Stimulated activated CD4-positive, alpha-beta T cell treated with anti-CD3 and anti-CD28 coated beads, Interleukin-15, amount 100 ng/mL, for 48 hours (primary cell): ENCODE results near the gene OR10AD1.
"Not testable (repeated sequence)": the region's sequence is repeated elsewhere in the genome, so short reads cannot be mapped to it uniquely, and the experiment has no call there.

Experiments used
- DNase-seq, 2 donors: peaks; one replicate each; pipeline ENCODE4 v3.0.0-alpha.2; 2020; ENCODE audit warnings: low read depth in 2 of 2

Gene OR10AD1, protein sequence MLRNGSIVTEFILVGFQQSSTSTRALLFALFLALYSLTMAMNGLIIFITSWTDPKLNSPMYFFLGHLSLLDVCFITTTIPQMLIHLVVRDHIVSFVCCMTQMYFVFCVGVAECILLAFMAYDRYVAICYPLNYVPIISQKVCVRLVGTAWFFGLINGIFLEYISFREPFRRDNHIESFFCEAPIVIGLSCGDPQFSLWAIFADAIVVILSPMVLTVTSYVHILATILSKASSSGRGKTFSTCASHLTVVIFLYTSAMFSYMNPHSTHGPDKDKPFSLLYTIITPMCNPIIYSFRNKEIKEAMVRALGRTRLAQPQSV

DNA sequence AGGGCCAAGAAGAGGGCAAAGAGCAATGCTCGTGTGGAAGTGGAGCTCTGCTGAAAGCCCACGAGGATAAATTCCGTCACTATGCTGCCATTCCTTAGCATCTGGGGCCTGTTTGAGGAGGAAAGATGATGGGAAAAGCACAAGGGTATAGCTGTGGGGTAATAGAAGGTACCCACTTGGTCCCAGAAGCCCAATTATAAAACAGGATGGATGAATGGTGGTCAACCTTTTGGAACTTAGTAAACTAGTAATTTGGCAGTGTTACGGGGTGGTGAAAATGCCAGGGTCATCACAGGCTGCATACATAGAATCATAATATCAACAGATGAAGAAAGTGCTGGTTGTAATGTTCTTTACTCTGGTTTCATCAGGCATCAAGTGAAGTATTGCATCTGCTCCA is at the start of gene OR10AD1:
TSS of gene OR10AD1 (minus strand) at position 101 of the 400 bp plus-strand sequence. CDS start at position 101, 0 bp downstream.
- DNase-seq: no peak

DNA sequence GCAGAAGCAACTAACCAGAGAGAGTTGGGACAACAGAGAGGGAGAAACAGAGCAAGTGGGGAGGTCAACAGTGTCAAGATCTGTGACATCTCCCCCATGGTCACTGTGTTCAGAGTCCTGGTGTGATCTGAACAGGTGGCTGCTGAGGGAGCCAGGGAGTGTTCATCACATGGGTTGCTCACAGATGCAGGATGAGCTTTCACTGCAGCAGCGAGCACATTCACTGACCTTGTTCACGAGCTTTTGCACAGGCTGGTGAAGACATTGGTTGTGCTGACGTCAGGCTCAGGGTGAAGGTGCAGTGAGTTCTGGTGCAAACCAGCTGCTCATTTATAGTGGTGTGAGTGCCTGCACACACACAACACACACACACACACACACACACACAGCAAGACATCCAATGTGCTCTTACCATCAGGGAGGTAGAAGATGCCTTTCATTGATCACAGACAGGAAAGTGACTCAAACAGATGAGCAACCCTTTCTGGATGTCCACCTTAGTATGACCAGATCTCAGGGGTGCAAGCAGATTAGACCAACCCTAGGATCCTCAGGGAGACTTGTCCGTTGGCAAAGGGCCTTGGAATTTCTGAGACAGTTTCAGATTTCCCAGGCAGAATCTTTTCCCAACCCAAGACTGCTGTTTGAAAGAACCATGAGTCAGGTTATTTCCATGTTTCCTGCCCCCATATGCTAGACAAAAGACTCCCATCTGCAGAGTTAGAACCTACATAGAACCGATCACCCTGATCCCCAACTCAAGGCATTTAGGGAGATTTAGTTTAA is 44.3 kb upstream of the OR10AD1 start:
- no peak for DNase-seq

DNA sequence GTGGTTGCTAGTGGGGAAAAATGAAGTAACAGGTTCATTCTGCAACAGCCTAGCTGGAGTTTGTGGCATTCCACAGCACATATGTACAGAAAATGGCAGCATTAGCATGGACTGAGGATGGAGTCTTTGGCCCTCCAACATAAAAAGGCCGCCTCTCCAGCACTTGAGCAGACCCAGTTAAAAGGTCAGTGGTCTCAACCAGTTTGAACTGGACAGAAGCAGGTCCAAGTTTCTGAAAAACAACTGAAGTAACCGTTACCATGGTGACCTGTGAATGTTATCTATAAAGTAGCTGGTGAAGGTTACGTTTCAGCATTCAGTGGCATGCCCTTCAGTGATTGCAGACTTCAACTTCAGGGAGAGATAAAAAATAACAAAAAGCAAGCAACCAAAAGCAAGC is 34.1 kb upstream of the OR10AD1 start:
- no peak for DNase-seq

DNA sequence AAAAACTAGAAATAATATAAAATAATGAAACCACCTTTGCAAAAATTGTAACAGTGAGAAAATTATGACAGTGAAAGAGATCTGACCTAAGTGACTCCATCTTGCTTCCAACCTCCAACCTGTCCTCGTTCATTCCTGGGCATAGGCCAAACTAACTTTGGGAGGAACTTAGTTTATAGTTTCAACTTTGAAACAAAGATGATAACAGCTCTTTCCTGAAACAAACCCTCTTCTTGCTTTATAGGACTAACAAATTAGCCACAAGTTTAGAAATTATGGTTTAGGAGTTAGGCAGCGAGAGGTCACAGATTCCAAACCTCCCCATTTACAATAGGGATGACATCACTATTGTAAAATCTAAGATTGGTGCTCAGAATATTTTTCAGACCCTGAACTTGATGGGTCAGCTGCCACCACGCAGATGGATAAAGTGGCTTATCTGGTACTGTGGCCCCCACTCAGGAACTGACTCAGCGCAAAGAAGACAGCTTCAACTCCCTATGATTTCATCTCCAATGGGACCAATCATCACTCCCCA is 32.8 kb upstream of the OR10AD1 start:
- no peak for DNase-seq

DNA sequence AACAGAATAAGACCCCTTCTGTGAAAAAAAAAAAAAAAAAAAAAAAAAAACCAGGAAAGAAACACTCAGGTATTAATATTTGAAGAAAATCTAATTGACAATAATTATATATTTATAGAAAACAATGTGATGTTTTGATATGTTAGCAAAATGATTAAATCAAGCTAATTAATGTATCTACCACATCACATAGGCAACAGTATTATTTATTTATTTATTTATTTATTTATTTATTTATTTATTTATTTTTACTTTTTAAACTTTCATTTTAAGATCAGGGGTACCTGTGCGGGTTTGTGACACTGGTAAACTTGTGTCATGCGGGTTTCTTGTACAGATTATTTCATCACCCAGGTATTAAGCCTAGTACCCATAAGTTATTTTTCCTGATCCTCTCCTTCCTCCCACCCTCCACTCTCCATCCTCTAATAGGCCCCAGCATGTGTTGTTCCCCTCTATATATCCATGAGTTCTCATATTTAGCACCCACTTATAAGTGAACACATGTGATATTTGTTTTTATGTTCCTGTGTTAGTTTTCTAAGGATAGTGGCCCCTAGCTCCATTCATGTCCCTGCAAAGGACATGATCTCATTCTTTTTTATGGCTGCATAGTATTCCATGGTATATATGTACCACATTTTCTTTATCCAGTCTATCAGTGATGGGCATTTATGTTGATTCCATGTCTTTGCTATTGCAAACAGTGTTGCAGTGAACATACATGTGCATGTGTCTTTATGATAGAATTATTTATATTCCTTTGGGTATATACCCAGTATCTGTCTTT is 28.3 kb upstream of the OR10AD1 start:
- DNase-seq: not testable (repeated sequence)

DNA sequence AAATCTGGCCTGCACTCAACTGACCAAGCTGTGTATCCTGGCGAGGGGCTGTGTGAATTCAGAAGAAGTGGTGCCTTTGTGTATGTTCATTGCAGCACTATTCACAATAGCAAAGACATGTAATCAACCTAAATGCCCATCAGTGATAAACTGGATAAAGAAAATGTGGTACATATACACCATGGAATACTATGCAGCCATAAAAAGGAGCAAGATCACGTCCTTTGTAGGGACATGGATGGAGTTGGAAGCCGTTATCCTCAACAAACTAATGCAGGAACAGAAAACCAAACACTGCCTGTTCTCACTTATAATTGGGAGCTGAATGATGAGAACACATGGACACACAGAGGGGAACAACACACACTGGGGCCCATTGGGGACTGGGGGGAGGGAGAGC is 21.4 kb upstream of the OR10AD1 start:
- DNase-seq: not testable (repeated sequence)

DNA sequence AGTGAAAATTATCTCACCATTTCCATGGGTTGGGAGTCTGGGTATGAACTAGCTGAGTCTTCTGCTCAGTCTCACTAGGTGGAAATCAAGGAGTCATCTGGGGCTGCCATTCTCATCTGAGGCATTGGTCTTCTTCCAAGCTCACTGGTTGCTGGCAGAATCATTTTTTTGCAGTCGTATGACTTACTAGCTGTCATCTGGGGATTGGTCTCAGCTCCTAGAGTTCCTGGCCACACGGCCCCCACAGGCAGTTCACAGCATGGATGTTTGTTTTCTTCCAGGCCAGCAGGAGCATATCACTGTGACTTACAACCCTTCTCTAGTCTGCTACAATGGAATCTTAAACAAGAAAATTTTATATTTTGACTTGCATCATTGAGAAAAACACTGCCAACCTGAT is 18.6 kb upstream of the OR10AD1 start:
- DNase-seq: no peak

DNA sequence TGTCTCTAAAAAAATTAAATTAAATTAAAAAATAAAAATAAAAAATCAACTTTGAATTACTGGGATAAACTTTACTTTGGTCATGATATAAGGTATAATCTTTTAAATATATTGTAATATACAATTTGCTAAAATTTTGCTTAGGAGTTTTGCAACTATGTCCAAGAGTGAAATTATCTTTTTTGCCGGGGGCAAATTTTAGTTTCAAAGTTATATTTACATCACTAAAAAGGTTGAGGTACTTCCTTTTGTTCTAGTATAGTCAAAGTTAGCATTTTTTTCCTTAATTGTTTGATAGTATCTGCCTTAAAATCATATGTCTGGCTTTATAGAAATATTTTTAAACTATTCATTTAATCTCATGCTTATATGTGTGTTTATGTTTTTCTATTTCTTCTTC is 17.6 kb upstream of the OR10AD1 start:
- DNase-seq: no peak

DNA sequence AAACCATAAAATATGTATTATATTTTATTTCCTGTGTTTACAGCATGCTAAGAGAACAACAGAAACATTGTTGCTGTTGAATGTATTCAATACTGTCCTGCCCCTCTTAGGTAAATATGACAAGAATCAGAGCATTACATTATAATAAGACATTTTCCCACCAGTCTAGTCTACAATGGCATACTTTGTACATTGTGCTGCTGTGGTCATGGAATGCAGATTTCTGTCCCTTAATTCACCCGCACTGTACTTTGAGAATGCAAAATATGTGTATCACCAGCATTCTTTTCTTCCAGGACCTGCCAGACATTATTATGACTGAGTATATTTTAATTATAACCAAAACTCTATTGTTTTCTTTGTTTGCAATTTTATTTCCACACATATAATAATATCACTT is 16.5 kb upstream of the OR10AD1 start:
- no peak for DNase-seq

DNA sequence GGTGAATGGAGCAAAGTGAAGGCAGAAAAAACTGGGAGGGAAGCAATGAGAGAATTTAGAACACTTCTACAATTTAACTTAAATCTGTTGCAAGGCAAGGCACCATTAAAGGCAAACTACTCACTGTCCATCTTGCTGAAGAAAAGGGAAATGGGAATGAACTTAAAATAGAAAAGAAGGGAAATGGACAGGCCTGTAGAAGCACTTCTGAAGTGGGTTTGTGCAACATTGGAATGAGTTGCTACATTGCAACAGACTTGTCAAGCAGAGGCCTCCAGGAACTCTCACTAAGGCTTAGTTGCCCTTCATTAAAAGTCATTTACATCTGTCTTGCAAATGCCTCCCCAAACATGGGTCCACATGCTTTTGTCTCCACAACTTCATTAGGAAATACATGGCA is 13.7 kb upstream of the OR10AD1 start:
- no peak for DNase-seq

DNA sequence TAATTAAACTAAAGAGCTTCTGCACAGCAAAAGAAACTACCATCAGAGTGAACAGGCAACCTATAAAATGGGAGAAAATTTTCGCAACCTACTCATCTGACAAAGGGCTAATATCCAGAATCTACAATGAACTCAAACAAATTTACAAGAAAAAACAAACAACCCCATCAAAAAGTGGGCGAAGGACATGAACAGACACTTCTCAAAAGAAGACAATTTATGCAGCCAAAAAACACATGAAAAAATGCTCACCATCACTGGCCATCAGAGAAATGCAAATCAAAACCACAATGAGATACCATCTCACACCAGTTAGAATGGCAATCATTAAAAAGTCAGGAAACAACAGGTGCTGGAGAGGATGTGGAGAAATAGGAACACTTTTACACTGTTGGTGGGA is 6.4 kb upstream of the OR10AD1 start:
- DNase-seq: not testable (repeated sequence)

DNA sequence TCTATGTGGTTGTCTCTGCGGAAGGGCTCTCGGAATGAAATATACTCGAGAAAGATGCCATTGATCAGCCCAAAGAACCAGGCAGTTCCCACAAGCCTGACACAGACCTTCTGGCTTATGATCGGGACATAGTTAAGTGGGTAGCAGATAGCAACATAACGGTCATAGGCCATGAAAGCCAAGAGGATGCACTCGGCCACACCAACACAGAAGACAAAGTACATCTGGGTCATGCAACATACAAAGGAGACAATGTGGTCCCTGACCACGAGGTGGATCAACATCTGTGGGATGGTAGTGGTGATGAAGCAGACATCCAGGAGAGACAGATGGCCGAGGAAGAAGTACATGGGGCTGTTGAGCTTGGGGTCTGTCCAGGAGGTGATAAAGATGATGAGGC is 326 bp downstream of the OR10AD1 start:
- DNase-seq: no peak

DNA sequence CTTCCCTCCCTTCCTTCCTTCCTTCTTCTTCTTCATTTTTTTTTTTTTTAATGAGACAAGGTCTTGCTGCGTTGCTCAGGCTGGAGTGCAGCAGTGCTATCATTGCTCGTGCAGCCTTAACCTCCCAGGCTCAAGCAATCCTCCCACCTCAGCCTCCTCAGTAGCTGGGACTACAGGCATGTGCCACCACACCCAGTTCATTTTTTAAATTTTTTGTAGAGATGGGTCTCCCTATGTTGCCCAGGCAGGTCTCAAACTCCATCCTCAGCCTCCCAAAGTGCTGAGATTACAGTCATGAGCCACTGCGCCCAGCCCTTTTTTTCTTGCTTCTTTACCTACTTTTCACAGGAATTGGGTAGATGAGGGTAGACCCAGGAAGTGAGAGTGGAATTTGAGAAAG is 1.6 kb downstream of the OR10AD1 start:
- no peak for DNase-seq

DNA sequence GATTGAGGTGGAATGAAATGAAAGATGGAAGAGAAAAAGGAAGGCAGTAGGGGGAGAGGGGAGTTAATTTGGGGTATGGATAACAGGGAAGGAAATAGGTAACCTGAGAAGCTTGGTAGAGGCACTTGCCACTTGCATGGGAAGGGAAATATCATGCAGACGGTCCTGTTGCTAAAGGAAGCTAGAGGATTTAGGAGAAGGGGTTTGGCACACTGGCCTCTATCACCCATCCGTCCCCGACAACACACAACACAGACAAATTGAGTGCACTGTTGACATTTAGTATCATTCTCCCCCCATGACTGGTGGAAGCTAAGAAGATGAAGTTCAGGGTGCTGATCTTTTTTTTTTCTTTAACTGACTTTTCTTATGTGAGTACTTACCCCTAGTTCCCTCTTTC is 2.0 kb downstream of the OR10AD1 start:
- no peak for DNase-seq

DNA sequence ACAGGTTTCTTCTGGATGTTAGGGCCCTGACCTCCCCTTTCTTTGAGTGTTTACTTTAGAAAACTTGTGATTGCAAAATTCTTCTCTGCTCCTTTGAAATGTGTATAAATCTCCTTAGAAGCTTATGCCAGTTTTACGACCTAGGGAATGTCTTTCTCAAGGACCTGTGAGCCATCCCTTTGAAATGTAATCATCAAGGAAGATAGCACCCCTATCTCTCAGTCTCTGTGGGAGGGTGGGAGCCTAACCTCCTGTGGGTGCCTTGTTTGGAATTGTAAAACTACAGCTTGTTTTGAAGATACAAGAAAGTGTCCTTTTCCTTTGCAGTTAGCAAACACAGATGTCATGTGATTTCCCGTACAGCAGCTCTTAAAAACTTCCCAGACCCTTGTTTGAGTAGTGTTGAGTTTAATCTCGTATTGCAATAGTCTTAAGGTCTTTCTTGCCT is 3.3 kb downstream of the OR10AD1 start:
- no peak for DNase-seq

DNA sequence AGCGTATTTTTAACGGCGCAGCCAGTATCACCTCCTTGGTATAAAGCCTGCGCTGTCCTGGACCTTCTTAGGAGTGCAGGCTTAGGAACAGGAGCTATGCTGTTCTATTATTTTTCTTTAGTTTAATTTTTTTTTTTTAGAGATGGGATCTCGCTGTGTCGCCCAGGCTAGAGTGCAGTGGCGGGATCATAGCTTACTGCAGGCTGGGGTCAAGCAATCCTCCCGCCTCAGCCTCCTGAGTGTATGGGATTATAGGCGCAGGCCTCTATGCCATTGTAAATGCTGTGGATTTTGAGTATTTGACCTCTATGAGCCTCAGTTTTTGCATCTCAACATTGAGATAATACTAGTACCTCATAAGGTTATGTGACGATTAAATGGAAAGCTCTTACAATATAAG is 4.1 kb downstream of the OR10AD1 start:
- DNase-seq: no peak

DNA sequence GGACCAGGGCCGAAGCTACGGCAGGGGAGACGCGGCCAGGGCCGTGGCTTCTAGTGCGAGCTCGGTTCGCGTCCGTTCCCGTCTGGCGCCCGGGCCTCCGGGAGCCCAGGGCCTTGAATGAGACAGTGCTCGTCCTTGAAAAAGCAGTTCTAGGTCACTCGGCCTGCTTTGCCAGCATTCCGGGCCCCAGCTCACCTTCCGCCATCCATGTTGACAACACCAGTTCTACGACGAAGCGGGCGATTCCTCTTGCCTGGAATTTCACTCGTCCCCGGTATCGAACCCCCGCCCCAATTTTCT is 4.5 kb downstream of the OR10AD1 start:
- no peak for DNase-seq

DNA sequence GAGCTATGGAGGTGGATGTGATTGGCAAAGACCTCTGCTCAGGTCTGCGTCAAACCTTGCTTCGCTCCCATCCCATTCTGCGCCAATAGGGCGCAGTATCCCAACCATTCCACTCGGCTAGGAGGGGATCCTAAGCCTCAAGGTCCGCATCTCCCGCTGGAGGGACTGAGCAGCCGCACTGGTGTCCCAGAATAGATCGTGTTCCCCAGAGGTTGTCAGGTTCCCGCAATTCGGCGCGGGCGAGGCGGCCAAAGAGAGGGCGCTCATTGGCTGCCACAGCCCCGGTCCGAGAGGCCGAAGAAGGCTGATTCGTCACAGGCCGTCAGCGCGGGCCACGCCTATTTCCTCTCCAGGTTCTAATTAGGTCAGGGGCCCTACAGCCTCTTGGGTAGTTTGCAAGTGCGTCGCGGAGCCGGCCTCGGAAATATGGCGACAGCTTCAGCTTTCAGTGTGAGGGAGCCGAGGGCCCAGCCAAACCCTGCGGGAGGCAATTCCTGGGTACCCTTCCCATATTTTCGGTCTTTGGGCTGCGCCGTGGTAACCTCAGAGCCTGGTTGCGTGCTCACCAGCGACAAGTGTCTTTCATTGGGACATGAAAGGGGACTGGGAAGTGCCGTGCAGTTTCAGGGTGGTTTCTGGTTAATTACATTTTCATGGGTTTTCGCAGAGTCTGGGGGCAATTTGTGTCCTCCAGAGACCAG is 5.0 kb downstream of the OR10AD1 start:
- DNase-seq: peak; percentile 89 to 91

DNA sequence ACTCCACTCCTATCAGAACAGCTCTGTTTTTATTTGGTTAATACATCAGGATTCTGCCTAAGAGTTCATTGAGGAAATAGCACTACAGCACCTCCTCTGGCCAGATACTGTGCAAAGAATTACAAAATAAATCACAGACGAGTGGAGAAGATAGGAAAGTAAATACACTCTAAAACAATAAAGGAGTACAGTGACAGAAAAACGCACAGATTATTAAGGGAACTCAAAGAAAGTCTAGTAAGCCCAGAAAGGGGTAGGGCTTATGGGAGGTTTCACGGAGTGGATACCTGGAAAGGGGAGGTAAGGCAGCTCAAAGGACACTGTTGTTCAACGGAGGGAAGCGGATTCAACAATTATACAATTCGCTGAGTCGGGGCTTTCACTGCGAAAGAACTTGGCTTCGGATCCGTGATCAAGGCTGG is 5.5 kb downstream of the OR10AD1 start:
- no peak for DNase-seq

DNA sequence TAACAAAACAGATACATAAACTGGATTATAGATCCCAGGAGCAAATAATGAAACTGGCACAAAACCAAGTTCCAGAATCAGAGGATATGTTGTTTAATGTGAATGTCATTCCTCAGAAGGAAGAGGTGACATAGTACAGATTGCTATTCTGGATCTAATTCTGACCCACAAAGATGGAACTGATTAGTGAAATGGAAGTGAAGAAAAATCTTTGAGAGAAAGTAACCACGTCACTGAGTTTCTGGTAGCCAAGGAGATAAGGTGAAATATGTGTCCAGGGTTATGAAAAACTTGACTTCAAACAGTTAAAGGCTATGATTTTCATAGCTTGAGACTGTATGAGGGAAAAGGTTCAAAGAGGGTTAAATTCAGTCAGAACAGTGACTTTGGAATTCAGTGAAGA is 8.3 kb downstream of the OR10AD1 start:
- DNase-seq: no peak

DNA sequence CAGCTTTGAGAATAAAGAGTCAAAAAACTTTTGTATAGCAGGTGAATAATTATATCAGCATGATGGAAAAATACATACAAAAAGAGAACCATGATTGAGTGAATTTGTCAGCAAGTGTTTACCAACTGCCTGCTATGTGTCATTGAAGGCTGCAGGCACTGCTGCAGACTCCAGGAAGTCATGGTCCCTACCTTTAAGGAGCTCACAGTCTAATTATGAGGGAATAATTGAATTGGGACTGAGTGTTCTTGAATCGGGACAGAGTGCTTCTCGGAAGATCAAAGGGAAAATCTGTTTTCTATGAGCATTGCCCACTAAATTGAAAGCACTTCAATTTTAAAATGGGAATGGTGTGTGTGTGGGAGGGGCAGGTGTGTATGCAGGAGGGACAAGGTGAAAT is 9.5 kb downstream of the OR10AD1 start:
- no peak for DNase-seq

DNA sequence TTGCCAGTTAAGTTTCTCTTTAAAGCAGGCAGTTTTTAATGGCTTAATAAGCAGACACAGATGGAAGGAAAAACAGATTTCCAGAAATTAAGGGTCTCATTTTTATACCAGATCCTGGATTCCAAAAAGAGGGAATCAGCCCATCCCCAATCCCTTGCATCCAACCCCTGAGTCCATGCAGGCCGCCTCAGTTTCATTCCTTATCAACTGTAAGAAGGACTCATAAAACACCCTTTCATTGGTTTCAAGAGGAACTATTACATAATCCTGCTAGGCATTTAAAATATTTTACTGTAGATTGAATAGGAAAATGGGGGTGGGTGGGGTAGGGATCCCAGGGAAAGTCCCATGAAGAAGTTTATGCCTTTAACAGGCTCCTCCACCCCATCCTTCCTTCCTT is 10.2 kb downstream of the OR10AD1 start:
- DNase-seq: no peak
